Activated CD8-positive, alpha-beta memory T cell treated with anti-CD3 and anti-CD28 coated beads for 48 hours (primary cell): Measurements from ENCODE around the gene LHFPL2.
A peak's percentile ranks its signal among the peaks of the same experiment; 100 is the strongest.
"Not testable (repeated sequence)": the region's sequence is repeated elsewhere in the genome, so short reads cannot be mapped to it uniquely, and the experiment has no call there.

Experiments used
- DNase-seq, 3 experiments: peaks; one replicate each; pipeline ENCODE4 v3.0.0-alpha.2; 2020; ENCODE audit warnings: low read depth in 2 of 3, low spot score in 2 of 3

LHFPL2 gene, protein sequence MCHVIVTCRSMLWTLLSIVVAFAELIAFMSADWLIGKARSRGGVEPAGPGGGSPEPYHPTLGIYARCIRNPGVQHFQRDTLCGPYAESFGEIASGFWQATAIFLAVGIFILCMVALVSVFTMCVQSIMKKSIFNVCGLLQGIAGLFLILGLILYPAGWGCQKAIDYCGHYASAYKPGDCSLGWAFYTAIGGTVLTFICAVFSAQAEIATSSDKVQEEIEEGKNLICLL

DNA sequence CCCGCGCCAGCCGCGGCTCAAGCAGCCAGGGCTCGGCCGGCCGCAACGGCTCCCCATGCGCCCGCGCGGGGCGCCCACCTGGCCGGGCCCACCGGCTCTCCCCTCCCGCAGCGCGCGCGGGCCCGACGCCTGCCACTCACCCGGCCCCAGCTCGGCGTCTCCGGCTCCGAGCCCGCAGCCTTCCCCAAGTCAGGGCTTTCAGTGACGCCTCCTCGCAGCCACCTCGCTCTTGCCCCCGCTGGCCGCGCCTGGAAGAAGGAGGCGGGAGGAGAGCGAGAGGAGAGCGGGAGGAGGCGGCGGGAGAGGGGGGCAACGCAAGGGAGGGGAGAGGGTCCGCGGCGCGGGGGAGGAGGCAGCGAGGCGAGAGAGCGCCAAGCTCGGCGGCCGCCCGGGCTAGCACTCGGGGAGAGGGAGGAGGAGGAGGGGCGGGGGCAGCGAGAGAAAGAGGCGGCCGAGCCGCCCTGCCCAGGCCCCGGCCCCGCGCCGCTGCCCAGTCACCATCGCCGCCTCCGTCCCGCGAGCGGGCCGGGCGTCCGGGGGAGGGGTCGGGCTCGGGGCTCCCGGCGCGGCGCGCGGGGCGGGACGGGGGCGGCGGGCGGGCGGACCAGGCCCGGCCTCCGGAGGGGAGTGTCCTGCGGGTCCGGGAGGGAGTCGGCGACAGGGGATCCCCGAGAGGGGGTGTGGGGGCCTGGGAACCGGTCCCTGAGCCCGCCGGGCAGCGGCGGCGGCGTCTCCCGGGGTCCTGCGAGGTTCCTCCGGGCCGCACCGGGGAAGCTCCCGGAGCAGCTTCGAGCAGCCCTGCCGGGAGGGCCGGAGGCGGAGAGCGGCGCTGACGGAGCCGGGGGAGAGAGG lies at the start of gene LHFPL2:
LHFPL2 (minus strand) TSS at position 414 of the 852 bp plus-strand sequence. CDS start 138,559 bp downstream, outside the sequence.
- peak in 1 of 3 experiments; percentile 28 for DNase-seq

DNA sequence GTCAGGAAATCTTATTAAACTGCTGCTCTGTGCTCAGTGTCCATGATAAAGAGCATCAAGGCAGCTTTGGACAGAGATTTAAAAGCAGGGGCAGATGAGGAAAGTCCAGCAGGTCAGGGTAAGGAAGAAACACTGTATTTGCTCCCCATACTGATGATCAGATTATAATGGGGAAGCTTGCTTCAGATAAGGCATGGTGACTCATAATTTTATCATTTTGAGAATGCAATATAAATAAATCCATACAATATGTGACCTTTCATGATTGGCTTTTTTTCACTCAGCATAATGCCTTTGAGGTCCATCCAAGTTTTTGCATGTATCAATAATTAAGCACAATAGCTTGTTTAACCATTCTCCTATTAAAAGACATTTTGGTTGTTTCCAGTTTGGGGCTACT lies 48.1 kb upstream of the LHFPL2 start:
- DNase-seq: no peak

DNA sequence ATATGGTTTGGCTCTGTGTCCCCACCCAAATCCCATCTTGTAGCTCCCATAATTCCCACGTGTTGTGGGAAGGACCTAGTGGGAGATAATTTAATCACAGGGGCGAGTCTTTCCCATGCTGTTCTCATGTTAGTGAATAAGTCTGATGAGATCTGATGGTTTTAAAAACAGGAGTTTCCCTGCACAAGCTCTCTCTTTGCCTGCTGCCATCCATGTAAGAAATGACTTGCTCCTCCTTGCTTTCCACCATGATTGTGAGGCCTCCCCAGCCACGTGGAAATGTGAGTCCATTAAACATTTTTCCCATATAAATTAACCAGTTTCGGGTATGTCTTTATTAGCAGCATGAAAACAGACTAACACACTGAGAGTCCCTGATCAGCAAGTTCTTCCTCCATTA lies 47.5 kb upstream of the LHFPL2 start:
- not testable (repeated sequence) for DNase-seq

DNA sequence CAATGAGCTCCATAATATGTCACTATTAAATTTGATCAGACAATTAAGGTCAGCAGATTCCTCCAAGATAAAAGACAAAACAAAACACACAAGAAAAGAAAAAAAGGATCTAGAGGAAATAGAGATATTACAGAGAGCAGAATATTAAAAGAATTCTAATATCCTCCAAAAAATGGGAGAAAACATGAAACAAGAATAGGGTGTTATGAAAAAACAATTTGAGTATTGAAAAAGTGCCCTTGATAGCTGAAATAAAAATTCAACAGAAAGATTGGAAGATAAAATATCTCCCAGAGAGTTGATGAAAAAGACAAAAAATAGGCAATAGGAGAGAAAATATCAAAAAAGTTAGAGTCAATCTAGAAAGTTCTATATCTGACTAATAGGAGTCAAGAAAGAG lies 44.8 kb upstream of the LHFPL2 start:
- no peak for DNase-seq

DNA sequence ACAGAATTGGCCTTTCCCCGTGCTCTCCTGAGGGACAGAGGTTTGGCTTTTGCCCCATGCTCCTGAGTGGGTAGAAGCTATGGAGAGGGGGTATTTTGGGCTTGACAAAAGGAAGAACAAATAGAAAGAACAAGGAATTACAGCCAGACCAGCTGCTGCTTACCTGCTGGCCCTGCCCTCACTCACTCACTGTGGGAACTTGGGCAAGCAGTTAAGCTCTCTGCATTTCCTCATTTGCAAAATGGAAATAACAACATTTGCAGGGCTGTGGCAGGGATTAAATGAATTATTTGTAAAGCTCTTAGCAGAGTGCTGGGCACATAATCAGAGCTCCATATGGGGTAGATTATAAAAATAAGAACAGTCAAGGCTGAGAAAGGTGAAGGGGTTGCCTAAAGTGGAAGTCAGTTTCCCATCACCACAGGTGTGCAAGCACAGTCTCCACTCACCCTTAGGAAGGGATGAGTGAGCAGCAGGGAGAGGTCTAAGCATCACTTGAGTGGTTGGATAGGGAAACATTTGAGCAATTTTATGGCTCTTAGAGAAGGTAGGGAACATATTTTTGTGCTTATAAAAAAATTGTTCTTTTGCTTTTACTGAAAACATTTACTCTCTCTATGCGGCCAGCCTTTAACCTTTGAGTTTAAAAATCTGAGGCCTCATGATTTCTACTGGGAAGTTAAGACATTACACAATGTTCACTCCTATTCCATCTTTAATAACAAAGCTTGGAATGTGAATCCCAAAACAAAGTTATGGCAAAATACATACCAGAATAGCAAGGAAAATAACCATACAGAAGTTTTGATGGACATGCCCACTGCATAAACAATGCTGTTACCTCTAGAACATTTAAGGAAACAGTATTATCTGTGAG lies 42.8 kb upstream of the LHFPL2 start:
- no peak for DNase-seq

DNA sequence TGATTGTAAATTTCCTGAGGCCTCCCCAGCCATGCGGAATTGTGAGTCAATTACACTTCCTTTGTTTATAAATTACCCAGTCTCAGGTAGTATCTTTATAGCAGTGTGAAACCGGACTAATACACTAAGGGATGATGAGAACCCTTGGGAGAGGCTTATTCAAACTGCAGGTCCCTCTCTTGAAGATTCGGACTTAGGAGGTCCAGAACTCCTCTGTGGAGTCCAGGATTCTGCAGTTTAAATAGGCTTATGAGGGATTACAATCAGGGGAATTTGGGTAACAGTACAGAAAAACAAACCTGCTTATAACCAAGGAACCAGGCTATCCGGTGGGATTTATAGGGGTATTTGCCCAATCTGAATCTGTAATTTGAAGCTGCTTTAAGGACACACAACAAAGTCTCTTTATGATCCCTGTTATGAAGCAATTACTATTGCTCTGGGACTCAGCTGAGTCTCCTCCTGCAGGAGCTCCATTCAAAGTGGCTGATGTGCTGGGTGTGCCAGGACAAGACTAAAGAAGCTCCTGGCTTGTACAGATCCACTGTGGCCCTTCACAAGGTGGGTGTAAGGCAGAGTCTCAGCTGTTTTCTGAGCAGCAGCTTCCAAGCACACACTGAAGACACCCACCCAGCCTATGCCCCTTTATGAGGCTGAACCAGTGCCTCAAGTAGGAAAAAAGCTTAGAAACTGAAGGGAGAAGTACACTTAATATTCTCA lies 41.8 kb upstream of the LHFPL2 start:
- no peak for DNase-seq

DNA sequence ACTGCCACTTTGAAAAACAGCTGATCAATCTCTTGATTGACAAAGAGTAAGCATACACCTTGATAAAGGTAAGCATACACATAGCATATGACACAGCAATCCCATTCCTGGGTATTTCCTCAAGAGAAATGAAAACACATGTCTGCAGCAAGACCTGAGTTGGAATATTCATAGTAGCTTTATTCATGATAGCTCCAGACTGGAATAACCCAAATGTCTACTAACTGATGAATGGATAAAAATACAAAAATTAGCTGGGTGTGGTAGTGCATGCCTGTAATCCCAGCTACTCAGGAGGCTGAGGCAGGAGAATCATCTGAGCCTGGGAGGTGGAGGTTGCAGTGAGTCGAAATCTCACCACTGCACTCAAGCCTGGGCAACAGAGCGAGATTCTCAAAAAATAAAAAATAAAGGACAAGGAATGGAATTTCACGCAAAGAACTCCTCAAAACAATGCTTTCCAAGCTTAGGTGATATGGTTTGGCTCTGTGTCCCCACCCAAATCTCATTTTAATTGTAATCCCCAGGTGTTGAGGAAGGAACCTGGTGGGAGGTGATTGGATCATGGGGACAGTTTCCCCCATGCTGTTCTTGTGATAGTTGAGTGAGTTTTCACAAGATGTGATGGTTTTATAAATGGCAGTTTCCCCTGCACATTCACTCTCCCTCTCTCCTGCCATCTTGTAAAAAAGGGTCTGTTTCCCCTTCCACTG lies 41.1 kb upstream of the LHFPL2 start:
- no peak for DNase-seq

DNA sequence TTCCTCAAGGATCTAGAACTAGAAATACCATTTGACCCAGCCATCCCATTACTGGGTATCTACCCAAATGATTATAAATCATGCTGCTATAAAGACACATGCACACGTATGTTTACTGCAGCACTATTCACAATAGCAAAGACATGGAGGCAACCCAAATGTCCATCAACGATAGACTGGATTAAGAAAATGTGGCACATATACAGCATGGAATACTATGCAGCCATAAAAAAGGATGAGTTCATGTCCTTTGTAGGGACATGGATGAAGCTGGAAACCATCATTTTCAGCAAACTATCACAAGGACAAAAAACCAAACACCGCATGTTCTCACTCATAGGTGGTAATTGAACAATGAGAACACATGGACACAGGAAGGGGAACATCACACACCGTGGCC lies 38.9 kb upstream of the LHFPL2 start:
- not testable (repeated sequence) for DNase-seq

DNA sequence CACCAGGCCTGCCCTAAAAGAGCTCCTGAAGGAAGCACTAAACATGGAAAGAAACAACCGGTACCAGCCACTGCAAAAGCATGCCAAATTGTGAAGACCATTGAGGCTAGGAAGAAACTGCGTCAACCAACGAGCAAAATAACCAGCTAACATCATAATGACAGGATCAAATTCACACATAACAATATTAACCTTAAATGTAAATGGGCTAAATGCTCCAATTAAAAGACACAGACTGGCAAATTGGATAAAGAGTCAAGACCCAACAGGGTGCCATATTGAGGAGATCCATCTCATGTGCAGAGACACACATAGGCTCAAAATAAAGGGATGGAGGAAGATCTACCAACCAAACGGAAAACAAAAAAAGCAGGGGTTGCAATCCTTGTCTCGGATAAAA lies 35.3 kb upstream of the LHFPL2 start:
- not testable (repeated sequence) for DNase-seq

DNA sequence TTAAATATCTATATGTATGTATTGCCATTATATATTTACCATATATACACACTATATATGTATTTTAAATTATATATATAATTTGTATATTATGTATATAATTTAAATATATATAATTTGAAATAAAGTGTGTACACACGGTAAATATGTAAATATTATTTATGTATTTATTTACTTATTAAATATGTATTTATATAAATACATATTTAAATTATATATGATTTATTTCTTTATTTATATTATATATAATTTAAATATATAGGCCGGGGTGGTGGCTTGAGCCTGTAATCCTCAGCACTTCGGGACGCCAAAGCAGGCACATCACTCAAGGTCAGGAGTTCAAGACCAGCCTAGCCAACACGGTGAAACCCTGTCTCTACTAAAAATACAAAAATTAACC lies 31.3 kb upstream of the LHFPL2 start:
- DNase-seq: no peak

DNA sequence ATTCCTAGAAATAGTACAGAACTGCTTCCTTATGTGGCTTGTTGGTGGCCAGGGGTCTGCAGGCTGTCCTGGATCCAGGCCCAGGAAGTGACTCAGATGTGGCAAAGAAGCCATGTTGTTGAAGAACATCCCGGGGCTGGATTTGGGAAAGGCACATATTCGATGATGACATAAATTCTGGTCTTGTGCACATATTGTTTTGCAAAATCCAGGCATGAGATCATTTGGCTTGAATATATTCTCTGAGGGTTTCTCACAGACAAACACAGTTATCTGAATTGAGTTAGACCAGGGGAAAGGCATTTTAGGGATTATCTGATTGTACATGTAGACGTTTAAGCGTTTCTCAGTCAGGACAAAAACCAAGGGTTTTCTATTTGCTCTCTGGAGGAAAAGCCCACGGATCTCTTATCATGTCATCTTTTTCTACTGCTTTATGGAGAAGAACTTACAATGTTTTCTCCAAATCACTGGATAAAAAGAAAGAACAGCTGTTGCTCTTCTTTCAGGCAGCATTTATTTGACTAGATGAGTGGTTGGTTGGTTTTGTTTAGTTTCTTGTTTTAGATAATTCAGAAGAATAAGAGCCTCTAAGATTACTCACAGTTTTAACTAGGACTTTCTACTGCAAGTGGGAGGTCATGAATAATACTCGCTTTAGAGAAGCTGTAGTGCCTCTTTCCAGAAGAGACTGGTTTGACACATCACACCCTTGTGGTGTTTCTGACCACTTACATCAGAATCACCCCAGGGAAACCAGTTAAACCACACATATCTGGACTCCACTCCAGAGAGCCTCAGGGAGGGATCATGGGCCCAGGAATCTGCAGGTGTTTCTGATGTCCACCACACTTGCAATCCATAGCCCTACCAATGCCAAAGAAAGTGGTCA lies 29.5 kb upstream of the LHFPL2 start:
- no peak for DNase-seq

DNA sequence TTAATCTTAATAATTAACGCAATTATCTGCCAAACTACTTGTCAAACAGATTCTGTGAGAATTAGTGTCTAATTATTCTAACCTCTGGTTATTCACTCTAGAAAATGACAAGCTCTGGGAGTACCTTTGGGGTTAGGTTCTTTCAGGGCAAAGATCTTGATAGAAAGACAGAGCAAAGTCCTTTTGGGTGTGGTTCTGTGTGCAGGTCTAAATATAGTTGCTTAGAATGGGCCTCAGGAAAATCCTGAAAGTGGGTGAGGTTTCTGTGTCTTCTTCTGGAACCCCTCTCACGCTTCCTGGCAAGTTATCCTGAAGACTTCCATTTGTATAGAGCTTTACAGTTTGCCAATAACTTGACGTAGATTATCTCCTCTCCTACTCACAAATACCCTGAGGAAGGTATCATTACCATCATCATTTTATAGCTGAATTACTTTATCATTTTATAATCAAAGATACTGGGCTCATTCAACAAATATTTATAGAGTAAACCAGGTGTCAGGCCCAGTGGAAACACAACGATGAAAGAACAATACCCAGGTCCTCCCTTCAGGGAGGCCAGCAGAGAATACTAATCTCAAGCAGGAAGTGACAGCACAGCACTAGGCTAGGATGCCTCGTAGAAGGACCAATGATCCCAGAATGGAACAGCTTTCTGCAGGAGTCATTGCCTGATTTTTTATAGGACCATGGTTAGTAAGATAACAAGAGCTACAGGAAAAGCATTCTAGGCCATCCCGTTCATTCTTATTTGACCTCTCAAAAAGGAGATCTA lies 27.6 kb upstream of the LHFPL2 start:
- no peak for DNase-seq

DNA sequence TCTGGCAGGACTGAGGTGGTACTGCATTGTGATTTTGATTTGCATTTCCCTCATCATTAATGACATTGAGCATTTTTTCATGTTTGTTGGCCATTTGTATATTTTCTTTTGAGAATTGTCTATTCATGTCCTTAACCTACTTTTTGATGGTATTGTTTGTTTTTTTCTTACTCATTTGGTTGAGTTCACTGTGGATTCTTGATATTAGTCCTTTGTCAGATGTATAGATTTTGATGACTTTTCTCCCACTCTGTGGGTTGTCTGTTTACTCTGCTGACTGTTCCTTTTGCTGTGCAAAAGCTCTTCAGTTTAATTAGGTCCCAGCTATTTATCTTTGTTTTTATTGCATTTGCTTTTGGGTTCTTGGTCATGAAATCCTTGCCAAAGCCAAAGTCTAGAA lies 25.3 kb upstream of the LHFPL2 start:
- DNase-seq: not testable (repeated sequence)

DNA sequence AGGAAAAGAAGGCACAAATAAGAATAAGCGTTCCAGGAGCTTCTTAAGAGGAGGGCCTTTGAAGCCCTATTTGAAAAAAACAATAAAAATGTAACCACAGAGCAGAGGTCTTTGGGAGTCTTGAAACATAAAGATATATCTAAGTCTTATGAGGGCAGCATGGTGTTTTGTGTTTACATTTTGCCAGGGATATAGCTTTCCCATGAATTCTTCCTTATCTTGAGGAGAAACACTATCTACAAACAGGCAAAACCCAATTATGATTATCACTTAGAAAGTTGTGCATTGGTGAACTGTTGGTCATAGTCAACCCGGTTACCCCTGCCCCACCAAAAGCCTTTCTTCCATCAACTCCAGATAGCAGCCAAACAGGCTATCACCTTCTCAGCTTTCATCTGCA lies 23.6 kb upstream of the LHFPL2 start:
- no peak for DNase-seq

DNA sequence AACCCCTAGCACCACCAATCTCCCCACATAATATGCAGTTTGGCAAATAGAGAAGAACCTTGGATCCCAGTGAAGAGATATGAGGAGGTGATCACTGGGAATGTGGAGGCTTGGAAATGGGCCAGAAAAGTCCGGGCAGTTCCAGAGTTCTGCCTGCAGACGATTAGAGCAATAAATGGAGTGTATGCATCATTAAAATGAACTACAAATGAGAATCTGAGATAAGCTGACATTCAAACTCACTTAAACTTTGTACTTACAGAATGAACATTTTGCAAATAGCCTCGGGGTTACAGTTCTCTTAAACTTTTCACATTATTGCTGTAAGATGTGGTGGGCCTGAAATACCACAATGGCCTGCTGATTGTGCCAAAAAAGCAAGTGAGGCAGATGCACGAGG lies 23.0 kb upstream of the LHFPL2 start:
- DNase-seq: no peak

DNA sequence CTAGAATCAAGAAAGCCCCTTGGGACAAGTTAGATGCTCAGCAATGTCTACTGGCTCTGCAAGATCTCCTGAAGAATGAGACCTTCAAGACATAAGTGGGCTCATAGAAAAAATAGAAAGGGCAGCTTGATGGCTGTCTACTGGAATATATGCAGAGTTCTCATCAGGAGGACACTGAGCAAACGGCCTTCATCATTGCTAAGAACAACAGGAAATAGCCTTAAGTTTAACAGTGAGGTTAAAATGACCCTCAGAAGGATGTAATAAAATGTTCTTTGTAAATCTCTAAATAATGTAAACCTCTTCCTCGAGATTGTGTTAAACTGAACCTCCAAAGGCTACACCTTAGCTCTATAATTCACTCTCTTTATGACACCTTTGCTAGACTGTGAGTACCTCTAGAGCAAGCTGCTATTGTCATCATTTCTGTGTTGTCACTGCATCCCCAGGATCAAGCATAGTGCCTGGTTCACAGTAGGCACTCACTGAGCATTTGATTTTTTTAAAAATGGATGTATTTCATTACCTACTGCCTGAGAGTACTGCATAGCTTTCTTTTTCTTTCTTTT lies 22.2 kb upstream of the LHFPL2 start:
- DNase-seq: no peak

DNA sequence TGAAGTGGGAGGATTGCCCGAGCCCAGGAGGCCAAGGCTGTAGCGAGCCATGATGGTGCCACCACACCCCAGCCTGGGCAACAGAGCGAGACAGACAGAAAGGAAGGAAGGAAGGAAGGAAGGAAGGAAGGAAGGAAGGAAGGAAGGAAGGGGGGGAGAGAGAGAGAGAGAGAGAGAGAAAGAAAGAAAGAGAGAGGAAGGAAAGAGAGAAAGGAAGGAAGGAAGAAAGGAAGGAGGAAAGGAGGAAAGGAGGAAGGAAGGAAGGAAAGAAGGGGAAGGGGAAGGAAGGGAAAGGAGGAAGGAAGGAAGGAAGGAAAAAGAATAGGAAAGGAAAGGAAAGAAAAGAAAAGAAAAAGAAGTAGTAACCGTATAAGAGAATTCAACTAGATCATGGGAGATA lies 20.8 kb upstream of the LHFPL2 start:
- no peak for DNase-seq

DNA sequence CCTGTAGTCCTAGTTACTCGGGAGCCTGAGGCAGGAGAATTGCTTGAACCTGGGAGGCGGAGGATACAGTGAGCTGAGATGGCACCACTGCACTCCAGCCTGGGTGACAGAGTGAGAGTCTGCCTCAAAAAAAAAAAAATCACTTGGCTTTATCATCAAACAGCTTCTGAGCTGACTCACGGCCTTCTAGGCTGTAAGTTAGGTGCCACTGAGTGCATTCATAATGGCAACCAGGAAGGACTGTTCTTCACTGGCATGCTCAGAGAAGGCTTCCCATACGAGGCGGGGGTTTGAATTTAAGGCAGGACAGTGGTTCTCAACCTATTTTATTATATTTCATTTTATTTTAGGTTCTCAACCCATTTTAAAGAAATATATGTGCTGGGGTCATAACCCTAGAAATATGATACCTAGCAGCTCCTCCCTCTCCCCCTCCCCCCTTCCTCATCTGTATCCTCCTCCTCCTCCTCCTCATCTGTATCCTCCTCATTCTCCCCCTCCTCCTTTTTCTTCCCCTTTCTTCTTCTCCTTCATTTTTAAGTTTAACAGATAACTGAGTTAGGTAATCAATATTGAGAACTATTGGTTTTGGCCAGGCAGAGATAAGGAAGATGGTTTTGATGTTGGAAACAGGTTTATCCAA lies 19.0 kb upstream of the LHFPL2 start:
- no peak for DNase-seq
